Inferior parietal cortex (tissue), 1 donor: ENCODE measurements around the gene RSRC1.
"Not testable (repeated sequence)": the region's sequence is repeated elsewhere in the genome, so short reads cannot be mapped to it uniquely, and the experiment has no call there.

Experiments
- DNase-seq: peaks from one replicate; pipeline ENCODE4 v3.0.0-alpha.2; 2016; ENCODE audit errors: extremely low spot score

Gene RSRC1

GRCh38 chr3:158100681-158101080 is 9.2 kb upstream of the RSRC1 start:
- DNase-seq: no peak

DNA sequence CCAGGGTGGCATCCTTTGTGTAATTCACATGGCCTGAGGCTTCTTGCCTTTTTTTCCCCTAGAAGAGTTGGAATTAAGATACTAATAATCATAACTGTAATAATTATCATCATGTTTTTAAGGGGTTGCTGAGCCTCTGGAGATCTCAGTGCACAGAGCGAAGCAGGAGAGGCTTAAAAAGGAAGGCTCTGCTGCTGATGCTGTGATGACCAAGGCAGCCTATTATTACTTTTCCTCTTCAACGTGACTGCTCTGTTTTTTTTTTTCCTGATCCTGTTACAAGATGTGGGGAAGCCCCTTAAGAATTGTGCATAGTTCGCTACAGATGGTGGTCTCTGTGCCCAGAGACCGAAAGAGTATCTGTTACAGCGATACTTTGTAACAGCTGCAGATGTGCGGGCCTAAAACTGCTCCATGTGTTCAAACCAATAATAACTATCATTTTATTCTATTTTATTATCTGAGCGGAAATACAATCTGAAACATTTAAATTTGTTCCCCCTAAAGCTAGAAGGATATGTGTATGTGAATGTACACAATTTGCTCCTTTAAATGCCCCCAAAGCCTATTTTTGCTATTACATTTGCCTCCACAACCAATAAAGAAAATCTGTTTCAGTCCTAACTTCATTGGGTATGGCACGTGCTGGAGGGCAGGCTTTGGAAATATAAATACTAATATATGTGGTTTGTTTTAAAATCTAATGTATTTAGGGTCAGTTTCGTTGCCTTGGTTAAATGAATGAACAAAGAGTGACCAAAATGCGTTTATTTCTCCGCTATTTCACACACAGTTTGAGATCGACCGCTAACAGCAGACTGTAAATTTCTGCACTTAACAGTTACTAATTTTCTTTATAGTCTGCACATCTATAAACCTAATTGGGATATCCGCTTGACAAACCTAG is 8.3 kb upstream of the RSRC1 start:
- DNase-seq: no peak

DNA sequence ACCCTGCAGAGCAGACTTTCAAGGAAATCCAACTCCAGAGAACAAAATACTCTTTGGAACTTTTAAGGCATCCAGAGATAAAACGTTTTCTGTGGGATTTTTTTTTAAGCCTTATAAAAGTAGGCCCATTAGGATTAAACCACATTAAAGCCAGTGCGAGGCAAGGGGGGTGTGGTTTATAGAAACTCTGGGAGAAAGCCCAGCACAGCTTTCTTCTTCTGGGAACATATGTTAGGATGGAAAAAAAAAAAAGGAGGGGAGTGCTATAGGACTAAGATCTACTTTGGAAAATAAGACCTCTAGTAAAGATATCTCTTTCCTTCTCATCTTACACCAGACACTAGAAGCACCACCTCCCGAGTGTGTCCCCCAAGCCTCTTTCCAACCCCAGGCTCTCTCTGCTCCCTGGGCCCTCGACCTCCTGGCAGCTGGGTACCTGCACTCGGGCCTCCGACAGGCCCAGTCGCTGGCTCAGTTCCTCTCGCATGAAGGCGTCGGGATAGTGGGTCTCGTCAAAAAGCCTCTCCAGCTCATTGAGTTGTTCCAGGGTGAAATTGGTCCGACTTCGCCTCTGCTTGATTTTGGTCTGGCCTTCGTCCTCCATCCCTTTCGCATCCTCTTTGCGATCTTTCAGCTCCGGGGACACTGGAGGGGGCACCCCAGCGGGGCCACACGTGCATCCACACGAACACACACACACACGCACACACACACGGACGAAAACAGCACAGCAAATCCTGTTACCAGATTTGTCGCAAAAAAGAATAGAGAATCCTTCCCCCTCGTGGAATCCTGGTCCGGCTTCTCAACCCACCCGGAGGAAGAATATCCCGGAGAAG is 7.4 kb upstream of the RSRC1 start:
- no peak for DNase-seq

GRCh38 chr3:158103081-158103886 is 6.6 kb upstream of the RSRC1 start:
- DNase-seq: no peak

GRCh38 chr3:158103887-158104327 is 6.0 kb upstream of the RSRC1 start:
- DNase-seq: no peak

DNA sequence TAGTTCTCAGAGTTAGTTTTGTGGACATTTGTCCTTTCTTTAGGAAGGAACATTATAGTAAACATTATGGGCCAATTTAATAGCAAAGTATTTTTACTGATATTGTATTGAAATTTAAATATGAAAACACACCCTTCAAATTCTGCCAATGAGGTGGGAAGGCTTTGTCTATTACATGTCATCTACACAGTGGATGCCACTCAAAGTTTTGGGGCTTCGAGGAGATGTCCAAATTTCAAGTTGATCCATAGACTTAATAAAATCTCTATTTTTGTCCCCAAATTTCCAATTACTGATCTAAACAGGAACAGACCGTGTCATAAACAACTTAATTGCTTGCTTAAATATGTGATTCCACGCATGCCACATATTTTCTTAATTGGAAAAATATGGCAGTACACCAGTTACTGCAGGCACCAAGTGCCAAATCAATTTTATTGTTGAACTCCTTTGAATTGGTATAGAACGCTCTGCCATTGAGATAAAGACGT is 5.4 kb upstream of the RSRC1 start:
- no peak for DNase-seq

DNA sequence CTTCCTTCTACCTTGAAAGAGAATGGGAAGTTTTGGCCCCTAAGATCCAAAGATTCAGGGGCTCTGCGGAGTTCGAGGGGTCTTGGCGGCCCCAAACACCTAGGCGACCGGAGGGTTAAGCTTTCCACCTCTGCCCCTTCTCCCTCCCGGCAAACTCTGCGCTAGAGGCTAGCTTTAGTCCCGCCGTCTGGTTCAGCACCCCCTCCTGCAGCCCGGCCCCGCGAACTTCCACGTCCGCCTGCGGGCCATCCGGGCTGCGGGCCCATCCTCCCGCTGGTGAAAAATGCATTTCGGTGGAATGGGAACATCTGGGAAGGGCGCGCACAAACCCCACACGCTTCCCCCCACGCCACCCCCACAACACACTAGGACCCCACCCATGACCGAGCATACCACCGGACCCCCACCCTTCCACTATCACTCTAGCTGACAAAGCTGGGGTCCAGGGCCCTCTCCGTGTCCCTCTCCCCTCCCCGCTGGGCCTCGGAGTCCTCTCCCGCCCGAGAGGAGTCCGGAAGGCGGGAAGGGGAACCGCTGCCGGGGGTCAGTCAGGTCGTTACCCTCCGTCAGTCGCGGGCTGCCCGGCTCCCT is 4.7 kb upstream of the RSRC1 start:
- no peak for DNase-seq

GRCh38 chr3:158105710-158106253 is 4.1 kb upstream of the RSRC1 start:
- DNase-seq: no peak

- no peak for DNase-seq
Observed at GRCh38 chr3:158106766-158107471, 3.0 kb upstream of the RSRC1 start.

- no peak for DNase-seq
Observed at GRCh38 chr3:158107605-158108444, 2.1 kb upstream of the RSRC1 start.

DNA sequence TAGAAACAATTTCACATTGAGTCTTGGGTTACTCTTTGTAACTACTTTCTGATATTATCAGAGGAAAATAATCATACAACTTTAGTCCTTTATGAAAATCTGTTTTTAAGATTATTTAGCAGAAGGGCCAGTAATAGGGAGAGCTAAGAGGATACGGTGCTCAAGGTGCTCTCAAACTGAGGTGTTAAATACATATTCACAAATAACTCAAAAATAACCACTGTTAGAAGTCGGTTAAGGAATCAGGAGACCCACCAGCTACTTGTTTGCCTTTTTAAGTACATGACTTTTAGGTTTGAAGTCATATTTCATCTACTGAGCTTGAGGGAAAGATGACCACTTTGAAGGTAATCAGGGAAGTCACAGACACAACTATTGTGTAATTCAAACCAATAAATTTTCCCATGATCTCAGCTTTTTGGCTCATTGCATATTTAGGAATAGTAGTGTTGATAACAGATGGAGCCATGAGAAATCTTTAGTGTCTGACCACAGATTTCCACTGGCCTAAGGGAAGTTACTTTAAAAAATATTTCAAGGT is 1.4 kb upstream of the RSRC1 start:
- DNase-seq: no peak

DNA sequence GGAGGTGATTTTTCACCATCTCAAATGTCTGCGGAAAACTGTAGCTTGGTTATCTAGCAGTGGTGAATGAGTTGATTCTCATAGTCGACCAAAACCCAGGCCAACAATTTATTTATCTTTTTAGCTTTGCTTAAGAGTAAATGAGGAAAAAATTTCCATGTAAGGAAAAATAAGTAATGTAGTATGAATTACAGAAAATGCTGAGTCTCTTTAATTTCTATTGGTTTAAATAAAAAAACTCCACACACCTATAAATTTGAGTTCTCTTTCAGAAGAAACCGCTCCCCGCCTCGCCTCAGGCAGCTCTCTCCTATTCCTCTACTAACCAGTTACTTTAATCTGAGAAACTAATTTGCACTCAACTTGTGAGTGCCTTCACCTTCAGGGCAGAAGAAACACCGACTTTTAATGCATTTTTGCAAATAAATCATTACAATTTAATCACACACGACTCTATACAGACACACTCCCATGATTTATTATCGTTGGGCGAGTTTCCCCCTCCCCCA is 540 bp upstream of the RSRC1 start:
- DNase-seq: no peak

GRCh38 chr3:158110658-158111018 is 749 bp downstream of the RSRC1 start:
- no peak for DNase-seq

DNA sequence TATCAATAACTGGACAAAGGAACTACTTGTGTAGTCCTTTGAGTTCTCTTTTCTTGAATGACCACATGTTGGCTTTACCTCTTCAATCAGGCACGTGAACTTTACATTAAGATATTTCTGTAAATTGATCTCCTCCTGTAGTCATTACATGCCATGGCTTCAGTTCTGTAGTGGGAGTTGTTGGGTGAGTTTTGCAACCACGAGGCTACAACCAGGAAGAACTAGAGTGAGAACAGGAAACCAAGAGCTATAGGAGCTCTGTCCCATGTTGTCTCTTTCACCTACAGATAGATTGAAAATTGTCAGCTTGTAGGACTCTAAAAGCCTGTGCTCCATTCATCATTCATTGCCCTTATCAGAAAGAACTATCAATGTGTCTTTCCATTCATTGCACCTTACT is 2.0 kb downstream of the RSRC1 start:
- DNase-seq: no peak

DNA sequence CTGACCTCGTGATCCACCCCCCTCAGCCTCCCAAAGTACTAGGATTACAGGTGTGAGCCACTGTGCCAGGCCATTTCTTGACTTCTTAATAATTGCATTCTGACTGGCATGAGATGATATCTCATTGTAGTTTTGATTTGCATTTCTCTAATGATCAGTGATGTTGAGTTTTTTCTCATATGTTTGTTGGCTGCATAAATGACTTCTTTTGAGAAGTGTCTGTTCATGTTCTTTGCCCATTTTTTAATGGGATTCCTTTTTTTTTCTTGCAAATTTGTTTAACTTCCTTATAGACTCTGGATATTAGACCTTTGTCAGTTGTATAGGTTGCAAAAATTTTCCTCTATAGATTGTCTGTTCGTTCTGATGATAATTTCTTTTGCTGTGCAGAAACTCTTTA is 3.7 kb downstream of the RSRC1 start:
- DNase-seq: not testable (repeated sequence)

GRCh38 chr3:158120330-158120729 is 10.4 kb downstream of the RSRC1 start:
- DNase-seq: no peak

GRCh38 chr3:158121295-158121694 is 11.4 kb downstream of the RSRC1 start:
- no peak for DNase-seq

DNA sequence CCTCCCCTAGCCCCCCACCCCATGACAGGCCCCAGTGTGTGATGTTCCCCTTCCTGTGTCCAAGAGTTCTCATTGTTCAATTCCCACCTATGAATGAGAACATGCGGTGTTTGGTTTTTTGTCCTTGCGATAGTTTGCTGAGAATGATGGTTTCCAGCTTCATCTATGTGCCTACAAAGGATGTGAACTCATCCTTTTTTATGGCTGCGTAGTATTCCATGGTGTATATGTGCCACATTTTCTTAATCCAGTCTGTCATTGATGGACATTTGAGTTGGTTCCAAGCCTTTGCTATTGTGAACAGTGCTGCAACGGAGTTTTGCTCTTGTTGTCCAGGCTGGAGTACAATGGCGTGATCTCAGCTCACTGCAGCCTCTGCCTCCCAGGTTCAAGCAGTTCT is 12.8 kb downstream of the RSRC1 start:
- DNase-seq: not testable (repeated sequence)
